Esophagus muscularis mucosa (tissue), 4 donors: Measurements from ENCODE around the gene CDC5L.
A peak's percentile ranks its signal among the peaks of the same experiment; 100 is the strongest.

Source experiments
- CTCF ChIP-seq, 3 experiments: fragments of 200-600 bp in 2 of 3; fragments of 450-650 bp in 1 of 3; sonication (generic) in 2 of 3; IDR thresholded peaks; one replicate each; pipeline ENCODE4 v1.5.1; 2017 to 2019; ENCODE audit warnings: antibody characterized with exemption in 3 of 3, mild to moderate bottlenecking in 2 of 3, moderate library complexity in 1 of 3
- EP300 ChIP-seq: sonication (generic); formaldehyde crosslinking; IDR thresholded peaks from one replicate; pipeline ENCODE4 v1.6.1; 2017; ENCODE audit warnings: antibody characterized with exemption
- POLR2AphosphoS5 ChIP-seq, 2 donors: sonication (generic); formaldehyde crosslinking; IDR thresholded peaks; one replicate each; pipeline ENCODE4 v1.6.1; 2017; ENCODE audit warnings: antibody characterized with exemption in 2 of 2

GRCh38 chr6:44489910-44490604 lies 102.6 kb downstream of the CDC5L start:
- TF ChIP-seq CTCF (IDR thresholded peaks at IDR 0.05) (no peak), EP300 (no peak), POLR2AphosphoS5 (IDR thresholded peaks at IDR 0.05) (peak; percentile 70 to 81)
